ENCODE data around the gene PRKG1.

Gene PRKG1

GRCh38 chr10:51394039-51394438, 319.8 kb downstream of the PRKG1 start:
- Histone ChIP-seq H3K4me3 (ENCODE audit: low read length) (no peak overlapping the region), H3K4me1 (ENCODE audit: control insufficient read depth, low read length) (no peaks in the 10 kb centered on the region), H3K79me2 (ENCODE audit: control insufficient read depth, low read length) (no peaks in the 10 kb centered on the region), H3K36me3 (ENCODE audit: control insufficient read depth, low read length) (no peaks in the 10 kb centered on the region), H3K4me2 (ENCODE audit: low read length) (no peak overlapping the region), H3K9me2 (replicated peaks; ENCODE audit: control insufficient read depth, low read length) (no peaks in the 10 kb centered on the region), H3K27ac (ENCODE audit: low read depth, low read length) (no peak overlapping the region), H4K20me1 (ENCODE audit: control insufficient read depth, insufficient read depth, low read depth, low read length) (no peaks in the 10 kb centered on the region), H3F3A (ENCODE audit: control insufficient read depth, insufficient read depth) (no peaks in the 10 kb centered on the region), H3K9me3 (ENCODE audit: control insufficient read depth, insufficient read depth, low read length) (no peaks in the 10 kb centered on the region), H3K27me3 (ENCODE audit: control insufficient read depth, low read length) (no peaks in the 10 kb centered on the region)
- TF ChIP-seq EZH2phosphoT487 (IDR thresholded peaks at IDR 0.05; ENCODE audit: borderline replicate concordance, low read length) (no peak), CTCF (IDR thresholded peaks at IDR 0.05; ENCODE audit: low read depth, low read length, poor library complexity, severe bottlenecking) (no peak)

GRCh38 chr10:51397244-51397643, 323.0 kb downstream of the PRKG1 start:
- TF ChIP-seq EZH2phosphoT487 (IDR thresholded peaks at IDR 0.05; ENCODE audit: borderline replicate concordance, low read length), result no peak
- no peak for TF ChIP-seq CTCF (IDR thresholded peaks at IDR 0.05; ENCODE audit: low read depth, low read length, poor library complexity, severe bottlenecking)
- H3K9me3 ChIP-seq (ENCODE audit: control insufficient read depth, insufficient read depth, low read length), result no peaks in the 10 kb centered on the region
- no peak overlapping the region for H3K4me2 ChIP-seq (ENCODE audit: low read length)
- H3K27me3 ChIP-seq (ENCODE audit: control insufficient read depth, low read length), result no peaks in the 10 kb centered on the region
- no peaks in the 10 kb centered on the region for H3K9me2 ChIP-seq (replicated peaks; ENCODE audit: control insufficient read depth, low read length)
- no peak overlapping the region for H3K4me3 ChIP-seq (ENCODE audit: low read length)
- H3K79me2 ChIP-seq (ENCODE audit: control insufficient read depth, low read length), result no peaks in the 10 kb centered on the region
- no peaks in the 10 kb centered on the region for H3K36me3 ChIP-seq (ENCODE audit: control insufficient read depth, low read length)
- H3K4me1 ChIP-seq (ENCODE audit: control insufficient read depth, low read length), result no peaks in the 10 kb centered on the region
- H3F3A ChIP-seq (ENCODE audit: control insufficient read depth, insufficient read depth), result no peaks in the 10 kb centered on the region
- H4K20me1 ChIP-seq (ENCODE audit: control insufficient read depth, insufficient read depth, low read depth, low read length), result no peaks in the 10 kb centered on the region
- no peak overlapping the region for H3K27ac ChIP-seq (ENCODE audit: low read depth, low read length)

GRCh38 chr10:51397695-51398094, 323.4 kb downstream of the PRKG1 start:
- no peaks in the 10 kb centered on the region for H3K9me3 ChIP-seq (ENCODE audit: control insufficient read depth, insufficient read depth, low read length)
- no peak overlapping the region for H3K4me3 ChIP-seq (ENCODE audit: low read length)
- H3K4me1 ChIP-seq (ENCODE audit: control insufficient read depth, low read length), result no peaks in the 10 kb centered on the region
- H3K79me2 ChIP-seq (ENCODE audit: control insufficient read depth, low read length), result no peaks in the 10 kb centered on the region
- no peaks in the 10 kb centered on the region for H4K20me1 ChIP-seq (ENCODE audit: control insufficient read depth, insufficient read depth, low read depth, low read length)
- H3K4me2 ChIP-seq (ENCODE audit: low read length), result no peak overlapping the region
- H3K36me3 ChIP-seq (ENCODE audit: control insufficient read depth, low read length), result no peaks in the 10 kb centered on the region
- H3F3A ChIP-seq (ENCODE audit: control insufficient read depth, insufficient read depth), result no peaks in the 10 kb centered on the region
- TF ChIP-seq EZH2phosphoT487 (IDR thresholded peaks at IDR 0.05; ENCODE audit: borderline replicate concordance, low read length), result no peak
- TF ChIP-seq CTCF (IDR thresholded peaks at IDR 0.05; ENCODE audit: low read depth, low read length, poor library complexity, severe bottlenecking), result no peak
- no peaks in the 10 kb centered on the region for H3K9me2 ChIP-seq (replicated peaks; ENCODE audit: control insufficient read depth, low read length)
- no peaks in the 10 kb centered on the region for H3K27me3 ChIP-seq (ENCODE audit: control insufficient read depth, low read length)
- H3K27ac ChIP-seq (ENCODE audit: low read depth, low read length), result no peak overlapping the region

- Histone ChIP-seq H4K20me1 (ENCODE audit: control insufficient read depth, insufficient read depth, low read depth, low read length) (no peaks in the 10 kb centered on the region), H3K27ac (ENCODE audit: low read depth, low read length) (no peak overlapping the region), H3K9me3 (ENCODE audit: control insufficient read depth, insufficient read depth, low read length) (no peaks in the 10 kb centered on the region), H3K4me2 (ENCODE audit: low read length) (no peak overlapping the region), H3F3A (ENCODE audit: control insufficient read depth, insufficient read depth) (no peaks in the 10 kb centered on the region), H3K36me3 (ENCODE audit: control insufficient read depth, low read length) (no peaks in the 10 kb centered on the region), H3K79me2 (ENCODE audit: control insufficient read depth, low read length) (no peaks in the 10 kb centered on the region), H3K9me2 (replicated peaks; ENCODE audit: control insufficient read depth, low read length) (no peaks in the 10 kb centered on the region), H3K27me3 (ENCODE audit: control insufficient read depth, low read length) (no peaks in the 10 kb centered on the region), H3K4me1 (ENCODE audit: control insufficient read depth, low read length) (no peaks in the 10 kb centered on the region), H3K4me3 (ENCODE audit: low read length) (no peak overlapping the region)
- TF ChIP-seq CTCF (IDR thresholded peaks at IDR 0.05; ENCODE audit: low read depth, low read length, poor library complexity, severe bottlenecking) (no peak), EZH2phosphoT487 (IDR thresholded peaks at IDR 0.05; ENCODE audit: borderline replicate concordance, low read length) (no peak)
Observed at GRCh38 chr10:51399840-51400239, 325.6 kb downstream of the PRKG1 start.
